GM21576 (cell line): ENCODE data around the gene L1TD1.
A peak's percentile ranks its signal among the peaks of the same experiment; 100 is the strongest.
"Not testable (repeated sequence)": the region's sequence is repeated elsewhere in the genome, so short reads cannot be mapped to it uniquely, and the experiment has no call there.

Experiments used
- ATAC-seq: cut with Tn5 transposase; IDR thresholded peaks from one replicate; pipeline ENCODE4 v1.9.1; 2021; ENCODE audit warnings: mild to moderate bottlenecking, moderate library complexity; ENCODE audit not compliant: unreplicated experiment

L1TD1 gene

GRCh38 chr1:62194651-62195544 is at the start of gene L1TD1:
TSS of gene L1TD1 (plus strand) at chr1:62194849. CDS start at chr1:62206629, 11,780 bp downstream.
- ATAC-seq: no peak

GRCh38 chr1:62159940-62160348 is 34.7 kb upstream of the L1TD1 start:
- ATAC-seq: peak; percentile 72

GRCh38 chr1:62161711-62162110 is 32.9 kb upstream of the L1TD1 start:
- no peak for ATAC-seq

- ATAC-seq: not testable (repeated sequence)
Measured at GRCh38 chr1:62170380-62170779, 24.3 kb upstream of the L1TD1 start.

GRCh38 chr1:62175568-62176179 is 19.0 kb upstream of the L1TD1 start:
- ATAC-seq: no peak

- ATAC-seq: no peak
Measured at GRCh38 chr1:62176597-62177312, 17.9 kb upstream of the L1TD1 start.

GRCh38 chr1:62177621-62178020 is 17.0 kb upstream of the L1TD1 start:
- no peak for ATAC-seq

GRCh38 chr1:62178372-62178771 is 16.3 kb upstream of the L1TD1 start:
- ATAC-seq: no peak

GRCh38 chr1:62180054-62180453 is 14.6 kb upstream of the L1TD1 start:
- not testable (repeated sequence) for ATAC-seq

GRCh38 chr1:62180639-62181038 is 14.0 kb upstream of the L1TD1 start:
- ATAC-seq: no peak

GRCh38 chr1:62181532-62181931 is 13.1 kb upstream of the L1TD1 start:
- ATAC-seq: no peak

GRCh38 chr1:62182157-62182556 is 12.5 kb upstream of the L1TD1 start:
- not testable (repeated sequence) for ATAC-seq

- ATAC-seq: not testable (repeated sequence)
Measured at GRCh38 chr1:62183164-62184020, 11.3 kb upstream of the L1TD1 start.

- ATAC-seq: no peak
Measured at GRCh38 chr1:62184336-62184735, 10.3 kb upstream of the L1TD1 start.

- ATAC-seq: not testable (repeated sequence)
Measured at GRCh38 chr1:62185233-62185632, 9.4 kb upstream of the L1TD1 start.

GRCh38 chr1:62185677-62186076 is 9.0 kb upstream of the L1TD1 start:
- no peak for ATAC-seq

GRCh38 chr1:62187548-62187947 is 7.1 kb upstream of the L1TD1 start:
- ATAC-seq: no peak

- ATAC-seq: no peak
Measured at GRCh38 chr1:62188111-62188510, 6.5 kb upstream of the L1TD1 start.

- no peak for ATAC-seq
Measured at GRCh38 chr1:62196086-62196690, 1.5 kb downstream of the L1TD1 start.
